ENCODE measurements around the gene PHKA2.

PHKA2 gene

GRCh38 chrX:18879144-18879543 lies 104.8 kb downstream of the PHKA2 start:
- Histone ChIP-seq H3K36me3 (no peaks in the 10 kb centered on the region), H3K27me3 (ENCODE audit: insufficient read depth, low read depth, severe bottlenecking) (no peaks in the 10 kb centered on the region), H3K27ac (no peak overlapping the region), H3K4me3 (ENCODE audit: low read depth, low read length) (no peak overlapping the region), H3K9me3 (ENCODE audit: severe bottlenecking) (no peaks in the 10 kb centered on the region)
- TF ChIP-seq CTCF (IDR thresholded peaks at IDR 0.05; ENCODE audit: low read depth, low read length): no peak
- DNase-seq: no peak

- Histone ChIP-seq H3K27ac (no peak overlapping the region), H3K27me3 (ENCODE audit: insufficient read depth, low read depth, severe bottlenecking) (no peaks in the 10 kb centered on the region), H3K9me3 (ENCODE audit: severe bottlenecking) (no peaks in the 10 kb centered on the region), H3K4me3 (ENCODE audit: low read depth, low read length) (no peak overlapping the region), H3K36me3 (no peaks in the 10 kb centered on the region)
- DNase-seq: no peak
- no peak for TF ChIP-seq CTCF (IDR thresholded peaks at IDR 0.05; ENCODE audit: low read depth, low read length)
Observed at GRCh38 chrX:18877469-18877868, 106.4 kb downstream of the PHKA2 start.

- TF ChIP-seq CTCF (IDR thresholded peaks at IDR 0.05; ENCODE audit: low read depth, low read length): no peak
- Histone ChIP-seq H3K27ac (peak overlapping the region; percentile 43), H3K27me3 (ENCODE audit: insufficient read depth, low read depth, severe bottlenecking) (no peaks in the 10 kb centered on the region), H3K36me3 (no peaks in the 10 kb centered on the region), H3K4me3 (ENCODE audit: low read depth, low read length) (no peak overlapping the region), H3K9me3 (ENCODE audit: severe bottlenecking) (no peaks in the 10 kb centered on the region)
- peak; percentile 84 for DNase-seq
Observed at GRCh38 chrX:18875256-18875878, 108.5 kb downstream of the PHKA2 start.

GRCh38 chrX:18874560-18875255 lies 109.2 kb downstream of the PHKA2 start:
- TF ChIP-seq CTCF (IDR thresholded peaks at IDR 0.05; ENCODE audit: low read depth, low read length): no peak
- no peaks in the 10 kb centered on the region for H3K36me3 ChIP-seq
- no peak overlapping the region for H3K4me3 ChIP-seq (ENCODE audit: low read depth, low read length)
- H3K27ac ChIP-seq: peak overlapping the region; percentile 43
- no peak for DNase-seq
- H3K9me3 ChIP-seq (ENCODE audit: severe bottlenecking): no peaks in the 10 kb centered on the region
- no peaks in the 10 kb centered on the region for H3K27me3 ChIP-seq (ENCODE audit: insufficient read depth, low read depth, severe bottlenecking)

- H3K27ac ChIP-seq: no peak overlapping the region
- no peak overlapping the region for H3K4me3 ChIP-seq (ENCODE audit: low read depth, low read length)
- no peak for TF ChIP-seq CTCF (IDR thresholded peaks at IDR 0.05; ENCODE audit: low read depth, low read length)
- no peak for DNase-seq
- H3K36me3 ChIP-seq: no peaks in the 10 kb centered on the region
- H3K9me3 ChIP-seq (ENCODE audit: severe bottlenecking): no peaks in the 10 kb centered on the region
- H3K27me3 ChIP-seq (ENCODE audit: insufficient read depth, low read depth, severe bottlenecking): no peaks in the 10 kb centered on the region
Observed at GRCh38 chrX:18873836-18874235, 110.1 kb downstream of the PHKA2 start.

Data from WERI-Rb-1 (cell line).